Endothelial cell of hepatic sinusoid (primary cell): ENCODE measurements around the gene RBMY1F.
"Not testable (repeated sequence)": the region's sequence is repeated elsewhere in the genome, so short reads cannot be mapped to it uniquely, and the experiment has no call there.

Experiments
- in situ Hi-C: cut with HindIII; loops from 2 replicates; pipeline ENCODE4 v1.10.0; 2017; ENCODE audit warnings: low sequenced_read_pairs

The RBMY1F gene

DNA sequence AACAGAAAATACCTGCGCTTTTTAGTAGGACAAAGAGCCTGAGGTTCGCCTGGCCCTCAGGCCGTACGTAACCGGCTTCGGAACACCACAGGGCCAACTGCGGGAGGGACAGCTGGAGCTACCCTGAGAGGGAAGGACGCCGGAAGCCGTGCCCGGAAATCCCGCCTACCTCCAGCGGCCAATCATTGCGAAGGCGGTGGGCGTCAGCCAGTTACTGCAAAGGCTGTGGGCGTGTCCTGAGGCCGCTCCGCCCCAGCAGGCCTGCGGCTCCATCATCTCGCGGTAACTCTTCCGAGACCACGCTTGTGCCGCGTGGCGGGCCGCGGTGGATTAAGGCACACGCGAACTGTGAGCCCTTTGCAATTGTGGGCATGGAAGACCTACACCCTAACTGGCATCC lies at the start of gene RBMY1F:
TSS of gene RBMY1F (minus strand) at position 101 of the 400 bp plus-strand sequence. CDS start 1,954 bp downstream, outside the sequence.
- in situ Hi-C loops = not testable (repeated sequence)

GRCh38 chrY:22151144-22151543 lies 31.6 kb downstream of the RBMY1F start:
- in situ Hi-C loops = not testable (repeated sequence)

DNA sequence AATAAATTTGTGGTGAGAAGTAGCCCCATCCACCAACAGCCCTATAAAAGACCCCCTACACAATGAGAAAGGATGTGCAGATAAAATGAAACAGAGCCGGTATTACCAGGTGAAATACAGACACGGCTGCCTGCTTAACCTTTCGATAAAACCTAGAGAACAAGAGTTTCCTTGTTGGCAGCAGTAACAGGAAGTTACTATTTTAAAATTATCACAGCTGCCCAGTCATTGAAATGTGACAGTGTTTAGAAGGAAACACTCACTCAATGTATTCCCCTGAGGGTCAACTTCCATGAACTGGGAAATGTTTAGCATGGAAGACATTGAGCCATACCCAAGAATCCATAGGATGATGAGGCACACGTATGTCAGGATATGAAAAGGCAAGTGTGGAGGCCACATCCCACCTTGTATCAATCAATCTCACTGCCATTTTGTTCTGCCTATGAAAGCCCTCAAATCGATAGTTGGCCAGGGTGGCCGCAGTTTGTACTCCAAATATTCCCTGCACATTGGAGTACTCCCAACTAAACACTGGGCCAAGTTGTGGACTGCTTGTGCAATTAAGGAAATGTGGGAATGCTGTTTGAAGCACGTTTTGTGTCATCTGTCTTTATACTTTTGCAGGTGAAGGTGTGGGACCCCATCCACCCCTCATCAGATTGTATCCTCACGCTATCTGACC lies 41.6 kb downstream of the RBMY1F start:
- in situ Hi-C loops = not testable (repeated sequence)

GRCh38 chrY:22134719-22135118 lies 48.0 kb downstream of the RBMY1F start:
- in situ Hi-C loops = not testable (repeated sequence)

- in situ Hi-C loops = not testable (repeated sequence)
Measured at GRCh38 chrY:22130494-22130893, 52.2 kb downstream of the RBMY1F start.
